Fibroblast of peridontal ligament (primary cell): Measurements from ENCODE around the gene FAM3A.

Source experiments
- DNase-seq: peaks from one replicate; pipeline ENCODE4 v3.0.0-alpha.2; 2010; ENCODE audit errors: extremely low read depth

The FAM3A gene

DNA sequence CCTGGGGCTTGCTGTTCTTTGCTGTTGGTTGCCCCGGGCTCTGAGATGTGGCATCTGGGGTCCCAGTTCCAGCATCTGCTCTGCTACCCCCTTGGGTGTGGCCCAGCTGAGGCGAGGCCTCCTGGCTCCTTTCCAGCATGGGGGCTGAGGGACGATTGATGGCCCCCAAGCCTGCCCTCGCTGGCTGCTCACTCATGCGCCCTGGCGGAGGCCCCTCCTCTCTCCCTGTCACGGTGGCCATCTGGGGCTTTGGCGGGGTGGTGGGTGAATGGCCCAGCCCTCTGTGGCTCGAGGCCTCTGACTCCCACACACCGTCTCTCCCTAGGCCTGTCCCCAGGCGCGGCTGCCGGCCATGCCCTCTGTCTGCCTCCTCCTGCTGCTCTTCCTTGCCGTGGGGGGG is 56.2 kb downstream of the FAM3A start:
- no peak for DNase-seq

DNA sequence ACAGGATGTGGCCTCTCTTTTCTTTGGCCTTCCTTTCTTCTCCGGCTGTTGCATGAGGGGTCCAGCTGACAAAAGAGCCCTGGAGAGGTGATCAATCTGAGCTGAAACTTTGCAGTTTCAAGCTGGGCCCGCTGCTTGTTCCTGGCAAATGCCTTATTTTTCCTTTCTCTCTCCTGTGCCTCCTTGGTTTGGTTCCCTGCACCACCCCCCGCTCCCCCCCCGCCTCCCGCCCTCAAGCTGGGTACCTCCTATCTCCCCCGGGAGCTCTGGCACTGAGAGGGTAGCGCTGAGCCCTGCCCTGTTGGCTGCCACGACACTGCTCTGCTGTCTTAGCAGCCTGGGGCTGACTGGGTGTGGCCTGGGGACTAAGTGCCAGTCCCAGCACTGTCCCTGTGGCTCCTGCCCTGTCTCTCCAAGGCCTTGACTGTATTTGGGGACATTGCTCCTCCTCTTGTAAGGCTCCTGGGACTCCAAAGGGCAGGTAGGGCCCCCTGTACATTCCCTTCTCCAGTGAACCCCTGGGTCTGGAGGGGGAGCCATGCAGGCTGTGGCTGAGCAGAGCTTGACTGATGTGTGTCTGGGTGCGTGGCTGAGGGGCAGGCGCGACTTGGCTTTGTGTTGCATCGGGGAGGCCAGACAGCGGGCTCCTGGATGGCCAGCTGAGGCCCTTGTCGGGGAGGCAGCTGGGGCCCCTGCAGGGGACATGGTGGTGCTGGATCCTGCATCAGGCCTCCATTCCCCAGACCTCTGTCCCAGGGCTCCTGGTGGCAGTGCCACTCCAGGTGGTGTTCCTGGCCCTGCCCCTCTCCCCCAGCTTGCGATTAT is 56.9 kb downstream of the FAM3A start:
- no peak for DNase-seq

DNA sequence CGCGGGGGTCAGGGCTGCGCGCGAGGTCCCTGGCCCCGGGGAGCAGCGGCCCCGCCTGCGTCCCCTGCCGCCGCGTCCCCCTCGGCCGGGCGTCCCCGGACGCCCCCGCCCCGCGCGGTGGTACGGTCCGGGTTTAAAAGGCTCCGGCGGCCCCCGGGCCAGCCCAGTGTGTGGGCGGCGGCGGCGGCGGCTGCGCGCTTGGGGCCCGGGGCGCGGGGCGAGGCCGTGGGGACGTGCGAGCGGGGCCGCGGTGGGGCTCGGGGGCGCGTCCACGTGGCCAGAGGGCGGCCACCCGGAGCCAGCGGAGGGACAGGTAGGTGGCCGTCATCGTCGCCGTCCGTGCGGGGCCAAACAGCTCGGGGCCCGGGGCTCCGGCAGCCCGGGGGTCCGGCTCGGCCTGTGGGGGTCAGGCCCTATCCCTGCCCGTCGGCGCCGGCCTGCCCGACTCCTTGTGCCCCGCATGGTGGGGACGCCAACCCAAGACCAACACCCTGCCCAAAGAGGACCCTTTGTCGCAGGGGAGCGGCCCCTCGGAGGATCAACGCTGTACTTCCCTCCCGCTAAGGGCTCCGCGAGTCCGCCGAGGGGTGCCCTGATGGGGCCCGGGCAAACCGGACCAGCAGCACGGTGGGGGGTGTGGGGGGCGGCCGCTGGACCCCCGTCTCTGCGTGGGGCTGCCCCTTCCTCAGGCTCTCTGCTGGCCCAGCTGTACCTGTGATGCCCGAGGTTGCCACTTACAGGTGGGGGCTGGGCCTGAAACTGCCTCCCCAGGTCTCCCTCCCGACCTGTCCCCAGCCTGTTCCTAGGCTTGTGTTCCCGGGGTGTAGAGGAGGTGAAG is 57.7 kb downstream of the FAM3A start, which contains the start of gene PLXNA3:
PLXNA3 (plus strand) TSS at position 166 of the 838 bp plus-strand sequence. CDS start 1,903 bp downstream, outside the sequence.
- DNase-seq: no peak

DNA sequence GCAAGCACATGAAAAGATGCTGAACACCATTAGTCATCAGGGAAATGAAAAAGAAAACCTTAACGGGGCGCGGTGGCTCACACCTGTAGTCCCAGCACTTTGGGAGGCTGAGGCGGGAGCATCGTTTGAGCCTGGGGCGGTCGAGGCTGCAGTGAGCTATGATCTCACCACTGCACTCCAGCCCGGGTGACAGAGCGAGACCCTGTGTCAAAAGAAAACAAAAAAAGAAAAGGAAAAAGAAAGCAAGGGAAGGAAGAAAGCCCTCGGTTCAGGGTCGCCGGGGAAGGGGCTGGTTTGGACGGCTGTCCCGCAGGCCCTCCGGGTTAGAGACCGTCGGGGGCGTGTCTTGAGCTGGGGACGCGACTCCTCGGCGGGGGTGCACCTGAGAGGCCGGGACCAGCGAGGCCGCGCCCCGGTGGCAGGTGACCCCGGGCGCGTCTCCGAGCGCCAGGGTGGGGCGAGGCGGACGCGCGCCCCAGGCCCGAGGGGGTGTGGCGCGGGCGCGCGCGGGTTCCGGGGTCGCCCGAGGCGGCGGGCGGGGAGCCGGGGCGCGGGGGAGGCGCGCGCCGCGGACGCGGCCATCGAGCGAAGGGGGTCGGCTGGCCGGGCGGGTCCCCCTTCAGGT is 58.4 kb downstream of the FAM3A start:
- no peak for DNase-seq
